Activated T-helper 1 cell treated with anti-CD3 and anti-CD28 coated beads, Interleukin-12 subunit alpha, Interleukin-12 subunit beta, Interleukin-2, Interleukin-4 antibody, amounts not matched to agents 30 ng/mL and 10 ng/mL and 1 ng/mL, durations not matched to agents 14 hours and 24 hours and 36 hours (primary cell): ENCODE results near the gene SFSWAP. TPM values are rescaled to one million over a fixed set of nuclear protein-coding genes. Genes with fewer than 3 reads are reported as not detected.

Source experiments
- DNase-seq: peaks from one replicate; pipeline ENCODE4 v3.0.0; 2021; ENCODE audit warnings: low spot score
- H3K27ac Mint-ChIP-seq: one replicate; pipeline ENCODE4 v1.8.0; 2021; ENCODE audit warnings: mild to moderate bottlenecking, mixed read lengths
- H3K27me3 Mint-ChIP-seq: one replicate; pipeline ENCODE4 v1.8.0; 2022; ENCODE audit warnings: mild to moderate bottlenecking, moderate library complexity, mixed read lengths; ENCODE audit not compliant: insufficient read depth
- H3K36me3 Mint-ChIP-seq: one replicate; pipeline ENCODE4 v1.8.0; 2021; ENCODE audit warnings: low read depth, mixed read lengths
- H3K4me1 Mint-ChIP-seq: one replicate; pipeline ENCODE4 v1.8.0; 2021; ENCODE audit warnings: low read depth, mixed read lengths
- H3K4me3 Mint-ChIP-seq: one replicate; pipeline ENCODE4 v1.8.0; 2021; ENCODE audit warnings: mild to moderate bottlenecking, moderate library complexity, mixed read lengths
- H3K9me3 Mint-ChIP-seq: one replicate; pipeline ENCODE4 v1.8.0; 2021; ENCODE audit warnings: mixed read lengths
- intact Hi-C: fragments of 100-400 bp; cut with micrococcal nuclease; formaldehyde crosslinking; loops from one replicate; pipeline ENCODE4 v1.15.1; 2024
- total RNA-seq: library from RNA; stranded (reverse); gene quantifications from 2 replicates; pipeline ENCODE4 v1.2.3, GENCODE V29; 2022

SFSWAP gene
- total RNA-seq, 1 donor from 2014 or later = 69.3 TPM

- intact Hi-C loops = no loop called here
- Mint-ChIP-seq H3K9me3 (no peaks in the 10 kb centered on the region), H3K36me3 (peaks cover 48% of the 10 kb centered on the region), H3K4me3 (no peak overlapping the region), H3K27ac (no peak overlapping the region), H3K27me3 (no peaks in the 10 kb centered on the region), H3K4me1 (peaks cover 13% of the 10 kb centered on the region)
- no peak for DNase-seq
Observed at GRCh38 chr12:131721548-131721947, 10.7 kb downstream of the SFSWAP start.

GRCh38 chr12:131723532-131723931 lies 12.6 kb downstream of the SFSWAP start:
- Mint-ChIP-seq H3K9me3 (no peaks in the 10 kb centered on the region), H3K27ac (no peak overlapping the region), H3K4me3 (no peak overlapping the region), H3K36me3 (peaks cover 46% of the 10 kb centered on the region), H3K4me1 (peaks cover 13% of the 10 kb centered on the region), H3K27me3 (no peaks in the 10 kb centered on the region)
- intact Hi-C loops = no loop called here
- no peak for DNase-seq

GRCh38 chr12:131724534-131724933 lies 13.6 kb downstream of the SFSWAP start:
- Mint-ChIP-seq H3K27ac (no peak overlapping the region), H3K36me3 (peaks cover 47% of the 10 kb centered on the region), H3K27me3 (no peaks in the 10 kb centered on the region), H3K4me3 (no peak overlapping the region), H3K4me1 (peaks cover 13% of the 10 kb centered on the region), H3K9me3 (no peaks in the 10 kb centered on the region)
- intact Hi-C loops = no loop called here
- no peak for DNase-seq

- DNase-seq = no peak
- Mint-ChIP-seq H3K9me3 (no peaks in the 10 kb centered on the region), H3K36me3 (peaks cover 41% of the 10 kb centered on the region), H3K27ac (no peak overlapping the region), H3K4me1 (peaks cover 13% of the 10 kb centered on the region), H3K27me3 (no peaks in the 10 kb centered on the region), H3K4me3 (no peak overlapping the region)
- intact Hi-C loops = no loop called here
Observed at GRCh38 chr12:131725503-131725902, 14.6 kb downstream of the SFSWAP start.

GRCh38 chr12:131728720-131729119 lies 17.8 kb downstream of the SFSWAP start:
- intact Hi-C loops = no loop called here
- Mint-ChIP-seq H3K9me3 (no peaks in the 10 kb centered on the region), H3K27me3 (no peaks in the 10 kb centered on the region), H3K4me1 (peaks cover 3% of the 10 kb centered on the region), H3K27ac (no peak overlapping the region), H3K4me3 (no peak overlapping the region), H3K36me3 (peaks cover 36% of the 10 kb centered on the region)
- DNase-seq = no peak

- intact Hi-C loops = no loop called here
- Mint-ChIP-seq H3K27ac (no peak overlapping the region), H3K36me3 (peaks cover 37% of the 10 kb centered on the region), H3K9me3 (no peaks in the 10 kb centered on the region), H3K4me1 (no peaks in the 10 kb centered on the region), H3K4me3 (no peak overlapping the region), H3K27me3 (no peaks in the 10 kb centered on the region)
- DNase-seq = no peak
Observed at GRCh38 chr12:131729254-131729955, 18.5 kb downstream of the SFSWAP start.

- Mint-ChIP-seq H3K36me3 (peaks cover 42% of the 10 kb centered on the region), H3K27ac (no peak overlapping the region), H3K9me3 (no peaks in the 10 kb centered on the region), H3K4me3 (no peak overlapping the region), H3K27me3 (no peaks in the 10 kb centered on the region), H3K4me1 (no peaks in the 10 kb centered on the region)
- DNase-seq = no peak
- intact Hi-C loops = no loop called here
Observed at GRCh38 chr12:131732996-131733615, 22.2 kb downstream of the SFSWAP start.

GRCh38 chr12:131733874-131734273 lies 23.0 kb downstream of the SFSWAP start:
- Mint-ChIP-seq H3K4me1 (no peaks in the 10 kb centered on the region), H3K9me3 (no peaks in the 10 kb centered on the region), H3K4me3 (no peak overlapping the region), H3K27me3 (no peaks in the 10 kb centered on the region), H3K27ac (no peak overlapping the region), H3K36me3 (peaks cover 38% of the 10 kb centered on the region)
- intact Hi-C loops = no loop called here
- no peak for DNase-seq

GRCh38 chr12:131734336-131735152 lies 23.7 kb downstream of the SFSWAP start:
- intact Hi-C loops = no loop called here
- H3K36me3 Mint-ChIP-seq = peaks cover 35% of the 10 kb centered on the region

GRCh38 chr12:131735153-131735456 lies 24.2 kb downstream of the SFSWAP start:
- Mint-ChIP-seq H3K27me3 (no peaks in the 10 kb centered on the region), H3K36me3 (peaks cover 38% of the 10 kb centered on the region), H3K4me1 (no peaks in the 10 kb centered on the region), H3K27ac (no peak overlapping the region), H3K4me3 (no peak overlapping the region), H3K9me3 (no peaks in the 10 kb centered on the region)
- intact Hi-C loops = no loop called here
- no peak for DNase-seq

More at GRCh38 chr12:131734336-131735152, 23.7 kb downstream of the SFSWAP start:
- no peak overlapping the region for H3K4me3 Mint-ChIP-seq
- no peaks in the 10 kb centered on the region for H3K4me1 Mint-ChIP-seq
- DNase-seq = no peak
- no peak overlapping the region for H3K27ac Mint-ChIP-seq
- no peaks in the 10 kb centered on the region for H3K27me3 Mint-ChIP-seq
- no peaks in the 10 kb centered on the region for H3K9me3 Mint-ChIP-seq

- H3K27ac Mint-ChIP-seq = no peak overlapping the region
- DNase-seq = no peak
- intact Hi-C loops = no loop called here
- no peaks in the 10 kb centered on the region for H3K9me3 Mint-ChIP-seq
- no peak overlapping the region for H3K4me3 Mint-ChIP-seq
- H3K36me3 Mint-ChIP-seq = peaks cover 43% of the 10 kb centered on the region
- no peaks in the 10 kb centered on the region for H3K4me1 Mint-ChIP-seq
- no peaks in the 10 kb centered on the region for H3K27me3 Mint-ChIP-seq
Observed at GRCh38 chr12:131735476-131736445, 24.9 kb downstream of the SFSWAP start.

GRCh38 chr12:131736446-131737149 lies 25.7 kb downstream of the SFSWAP start:
- H3K27me3 Mint-ChIP-seq = no peaks in the 10 kb centered on the region
- no peak overlapping the region for H3K4me3 Mint-ChIP-seq
- intact Hi-C loops = no loop called here
- no peak for DNase-seq
- H3K36me3 Mint-ChIP-seq = peaks cover 39% of the 10 kb centered on the region
- H3K4me1 Mint-ChIP-seq = no peaks in the 10 kb centered on the region
- no peak overlapping the region for H3K27ac Mint-ChIP-seq
- no peaks in the 10 kb centered on the region for H3K9me3 Mint-ChIP-seq
